Stomach (tissue), 4 donors: Measurements from ENCODE around the gene GAN.

Experiments used
- EP300 ChIP-seq: sonication (generic); formaldehyde crosslinking; IDR thresholded peaks from one replicate; pipeline ENCODE4 v1.6.1; 2017; ENCODE audit warnings: antibody characterized with exemption
- POLR2A ChIP-seq, 4 donors: fragments of 450-650 bp; IDR thresholded peaks; one replicate each; pipeline ENCODE4 v1.6.1; 2016; ENCODE audit warnings: antibody characterized with exemption in 4 of 4, control low read depth in 2 of 4, mild to moderate bottlenecking in 1 of 4, moderate library complexity in 1 of 4
- POLR2AphosphoS5 ChIP-seq, 3 donors: sonication (generic); formaldehyde crosslinking; IDR thresholded peaks; one replicate each; pipeline ENCODE4 v1.6.1; 2016; ENCODE audit warnings: antibody characterized with exemption in 3 of 3
- TF ChIP-seq, protein P1 (sequence below), 7 experiments: fragments of 450-650 bp in 4 of 7; fragments of 200-600 bp in 3 of 7; sonication (generic) in 3 of 7; IDR thresholded peaks; one replicate each; pipeline ENCODE4 v1.5.1; 2016 to 2019; ENCODE audit warnings: antibody characterized with exemption in 7 of 7, control low read depth in 2 of 7, mild to moderate bottlenecking in 1 of 7

DNA sequence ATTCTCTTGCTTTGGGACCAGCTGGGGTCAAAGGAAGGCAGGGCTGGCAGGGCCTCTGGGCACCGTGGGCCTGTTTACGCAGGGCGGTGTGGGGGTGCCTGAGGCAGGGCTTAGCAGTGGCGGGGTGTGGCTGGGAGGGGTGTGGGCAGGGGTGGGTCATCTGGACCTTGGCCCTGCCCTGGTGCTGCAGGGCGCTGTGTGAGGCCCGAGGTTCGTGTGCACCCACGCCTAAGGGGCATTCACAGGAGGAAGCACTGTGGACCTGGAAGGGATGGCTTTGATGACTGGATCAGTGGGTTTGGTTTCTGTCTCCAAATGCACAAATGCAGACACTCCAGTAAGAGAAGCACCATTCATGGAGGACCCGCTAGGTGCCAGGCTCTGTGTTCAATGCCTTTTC lies 39.0 kb upstream of the GAN start:
- TF ChIP-seq, protein P1, sequence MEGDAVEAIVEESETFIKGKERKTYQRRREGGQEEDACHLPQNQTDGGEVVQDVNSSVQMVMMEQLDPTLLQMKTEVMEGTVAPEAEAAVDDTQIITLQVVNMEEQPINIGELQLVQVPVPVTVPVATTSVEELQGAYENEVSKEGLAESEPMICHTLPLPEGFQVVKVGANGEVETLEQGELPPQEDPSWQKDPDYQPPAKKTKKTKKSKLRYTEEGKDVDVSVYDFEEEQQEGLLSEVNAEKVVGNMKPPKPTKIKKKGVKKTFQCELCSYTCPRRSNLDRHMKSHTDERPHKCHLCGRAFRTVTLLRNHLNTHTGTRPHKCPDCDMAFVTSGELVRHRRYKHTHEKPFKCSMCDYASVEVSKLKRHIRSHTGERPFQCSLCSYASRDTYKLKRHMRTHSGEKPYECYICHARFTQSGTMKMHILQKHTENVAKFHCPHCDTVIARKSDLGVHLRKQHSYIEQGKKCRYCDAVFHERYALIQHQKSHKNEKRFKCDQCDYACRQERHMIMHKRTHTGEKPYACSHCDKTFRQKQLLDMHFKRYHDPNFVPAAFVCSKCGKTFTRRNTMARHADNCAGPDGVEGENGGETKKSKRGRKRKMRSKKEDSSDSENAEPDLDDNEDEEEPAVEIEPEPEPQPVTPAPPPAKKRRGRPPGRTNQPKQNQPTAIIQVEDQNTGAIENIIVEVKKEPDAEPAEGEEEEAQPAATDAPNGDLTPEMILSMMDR (IDR thresholded peaks at IDR 0.05): no peak
- TF ChIP-seq POLR2A (IDR thresholded peaks at IDR 0.05) (no peak), EP300 (no peak), POLR2AphosphoS5 (IDR thresholded peaks at IDR 0.05) (peak in 2 of 3 donors; percentile 56 to 59)
